Stimulated activated effector memory CD8-positive, alpha-beta T cell treated with anti-CD3 and anti-CD28 coated beads, Interleukin-12 subunit alpha, Interleukin-12 subunit beta, amount 100 ng/mL, for 72 hours (primary cell): ENCODE data around the gene ZC3H11A.
"Not testable (repeated sequence)": the region's sequence is repeated elsewhere in the genome, so short reads cannot be mapped to it uniquely, and the experiment has no call there.

ENCODE experiments used
- ATAC-seq: fragments of 150-1000 bp; cut with Tn5 transposase; 2 replicates; pipeline ENCODE4 v1.10.0; 2021
- DNase-seq, 2 donors: peaks; one replicate each; pipeline ENCODE4 v3.0.0; 2021 to 2022; ENCODE audit warnings: low spot score in 2 of 2
- H3K27ac Mint-ChIP-seq: one replicate; pipeline ENCODE4 v1.8.0; 2022; ENCODE audit warnings: mild to moderate bottlenecking, mixed read lengths
- H3K36me3 Mint-ChIP-seq: one replicate; pipeline ENCODE4 v1.8.0; 2022; ENCODE audit warnings: mild to moderate bottlenecking, mixed read lengths
- H3K4me1 Mint-ChIP-seq: one replicate; pipeline ENCODE4 v1.8.0; 2022; ENCODE audit warnings: mixed read lengths
- H3K4me3 Mint-ChIP-seq: one replicate; pipeline ENCODE4 v1.8.0; 2022; ENCODE audit warnings: mild to moderate bottlenecking, mixed read lengths
- H3K9me3 Mint-ChIP-seq: one replicate; pipeline ENCODE4 v1.8.0; 2022; ENCODE audit warnings: mixed read lengths

Gene ZC3H11A

DNA sequence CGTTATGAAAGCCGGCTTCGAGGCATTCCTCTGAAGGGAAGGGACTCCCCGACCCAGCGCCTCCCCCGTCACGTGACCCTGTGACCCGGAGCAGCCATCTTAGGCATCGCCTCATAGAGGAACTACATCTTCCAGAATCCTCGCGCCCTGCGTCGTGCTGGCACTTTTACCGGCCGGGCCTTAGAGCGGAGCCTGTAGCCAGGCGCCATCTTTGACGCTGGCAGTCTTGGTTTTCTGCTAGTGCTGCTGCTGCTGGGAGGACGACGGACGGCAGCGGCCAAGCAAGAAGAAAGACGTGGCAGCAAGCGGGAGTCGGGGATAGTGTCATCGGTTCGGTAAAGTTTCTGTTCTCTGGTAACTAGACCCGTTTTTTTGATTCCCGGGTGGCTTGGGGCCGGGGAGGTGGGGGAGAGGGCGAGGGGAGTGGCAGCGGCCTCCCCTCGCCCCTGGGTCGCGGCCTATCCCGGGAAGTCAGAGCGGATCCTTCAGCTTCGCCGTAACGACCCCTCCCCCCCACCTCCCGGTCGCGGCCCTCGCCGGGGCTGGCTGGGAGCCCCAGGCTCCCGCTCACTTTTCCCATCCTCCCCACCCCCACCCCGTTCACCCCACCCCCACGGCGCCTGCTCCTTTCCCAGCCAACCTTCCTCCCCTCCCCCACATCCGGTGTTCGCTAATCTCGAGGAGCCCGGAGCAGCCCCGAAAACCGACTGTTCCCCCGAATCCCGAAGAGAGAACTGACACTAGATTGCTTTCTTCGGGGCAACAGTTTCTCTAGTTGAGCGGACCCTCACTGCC is at the start of gene ZC3H11A, which contains the start of gene ZBED6:
TSS of gene ZC3H11A (plus strand) at position 183 of the 795 bp plus-strand sequence. CDS start 21,448 bp downstream, outside the sequence.
TSS of gene ZBED6 (plus strand) at position 183 of the 795 bp plus-strand sequence. CDS start 1,900 bp downstream, outside the sequence.
- Mint-ChIP-seq H3K9me3 (no peaks in the 10 kb centered on the region), H3K4me3 (peak within 1 kb of the TSS; percentile 92), H3K4me1 (peaks cover 42% of the 10 kb centered on the region), H3K36me3 (peaks cover 47% of the 10 kb centered on the region), H3K27ac (peak within 1 kb of the TSS; percentile 98)
- ATAC-seq = peak; percentile 99
- DNase-seq = peak; percentile 81 to 98

DNA sequence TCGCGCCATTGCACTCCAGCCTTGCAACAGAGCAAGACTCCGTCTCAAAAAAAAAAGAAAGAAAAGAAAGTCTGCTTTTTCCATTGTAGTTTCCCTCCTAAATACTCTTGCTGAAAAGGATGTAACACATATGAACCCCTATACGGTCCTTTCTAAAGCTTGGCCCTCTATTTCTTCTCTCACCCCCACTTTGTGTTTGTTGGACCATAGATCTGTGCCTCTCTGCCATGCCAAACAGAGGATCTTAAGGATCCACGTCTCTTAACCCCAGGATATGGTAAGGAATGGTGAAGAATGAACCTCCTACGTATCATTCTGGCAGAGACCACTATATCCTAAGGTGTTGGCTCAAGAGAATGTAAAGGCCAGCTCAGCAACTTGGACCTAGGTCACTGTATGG is 49.1 kb upstream of the ZC3H11A start:
- DNase-seq (no peak), ATAC-seq (no peak)
- H3K27ac Mint-ChIP-seq = no peak overlapping the region
- no peak overlapping the region for H3K4me3 Mint-ChIP-seq
- H3K36me3 Mint-ChIP-seq = peaks cover 36% of the 10 kb centered on the region
- no peaks in the 10 kb centered on the region for H3K9me3 Mint-ChIP-seq
- H3K4me1 Mint-ChIP-seq = peaks cover 30% of the 10 kb centered on the region

DNA sequence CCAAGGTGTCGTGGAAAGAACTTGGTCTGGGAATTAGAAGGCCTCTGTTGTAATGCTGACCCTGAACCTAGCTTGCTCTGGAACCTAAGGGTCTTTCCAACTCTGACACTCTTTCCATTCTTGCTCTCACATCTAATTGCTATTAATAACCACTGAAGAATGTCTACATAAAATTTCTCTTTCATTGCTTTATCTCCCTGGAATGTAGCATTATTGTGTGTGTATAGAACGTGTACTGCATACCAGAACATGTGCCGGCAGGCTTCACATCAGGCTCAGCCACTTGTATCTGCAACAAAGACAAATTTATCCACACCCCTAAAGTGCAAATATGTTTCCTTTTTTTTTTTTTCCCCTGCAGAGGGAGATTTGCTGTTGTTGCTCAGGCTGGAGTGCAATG is 44.4 kb upstream of the ZC3H11A start:
- Mint-ChIP-seq H3K36me3 (peaks cover 10% of the 10 kb centered on the region), H3K4me3 (no peak overlapping the region), H3K9me3 (no peaks in the 10 kb centered on the region), H3K4me1 (peaks cover 26% of the 10 kb centered on the region), H3K27ac (no peak overlapping the region)
- ATAC-seq = no peak
- no peak for DNase-seq

DNA sequence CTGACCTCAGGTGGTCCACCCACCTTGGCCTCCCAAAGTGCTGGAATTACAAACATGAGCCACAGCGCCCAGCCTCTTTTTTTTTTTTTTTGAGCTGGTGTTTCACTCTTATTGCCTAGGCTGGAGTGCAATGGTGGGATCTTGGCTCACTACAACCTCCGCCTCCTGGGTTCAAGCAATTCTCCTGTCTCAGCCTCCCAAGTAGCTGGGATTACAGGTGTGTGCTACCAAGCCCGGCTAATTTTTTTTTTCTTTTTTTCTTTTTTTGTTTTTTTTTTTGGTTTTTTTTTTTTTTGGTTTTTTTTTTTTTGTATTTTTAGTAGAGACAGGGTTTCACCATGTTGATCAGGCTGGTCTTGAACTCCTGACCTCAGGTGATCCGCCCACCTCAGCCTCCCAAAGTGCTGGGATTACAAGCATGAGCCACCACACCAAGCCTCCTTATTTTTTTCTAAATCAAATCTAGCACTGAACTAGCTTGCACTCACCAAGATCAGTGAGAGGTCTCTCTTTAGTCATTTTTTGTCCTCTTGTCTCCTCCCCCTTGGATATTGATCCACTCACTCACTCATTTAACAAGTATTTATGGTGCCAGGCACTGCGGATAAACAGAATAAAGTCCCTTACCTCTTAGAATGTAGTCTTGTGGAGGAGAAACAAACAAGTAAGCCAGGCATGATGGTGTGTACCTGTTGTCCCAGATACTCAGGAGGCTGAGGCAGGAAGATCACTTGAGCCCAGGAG is 43.6 kb upstream of the ZC3H11A start:
- H3K4me3 Mint-ChIP-seq, DNase-seq, ATAC-seq, H3K27ac Mint-ChIP-seq, H3K9me3 Mint-ChIP-seq: not testable (repeated sequence)
- Mint-ChIP-seq H3K4me1 (peaks cover 33% of the 10 kb centered on the region), H3K36me3 (peaks cover 14% of the 10 kb centered on the region)

DNA sequence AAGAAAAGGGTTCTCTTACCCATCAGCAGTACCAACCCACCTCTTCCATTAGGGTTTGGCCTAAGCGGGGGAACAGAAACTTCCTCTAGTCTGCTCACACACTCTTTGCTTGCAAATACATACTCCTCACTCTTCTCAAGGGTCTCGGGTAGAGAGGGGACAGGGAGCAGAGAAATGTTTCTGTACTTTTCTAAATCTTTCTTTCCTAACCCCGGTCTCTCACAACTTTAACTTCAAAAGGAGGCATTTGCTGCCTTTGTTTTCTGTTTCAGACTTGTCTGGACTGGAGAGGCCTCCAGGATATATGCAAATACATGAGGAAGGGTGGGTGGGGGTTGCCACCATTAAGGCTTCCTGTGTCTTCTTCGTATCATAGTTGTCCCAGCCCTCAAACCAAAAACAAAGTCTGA is 41.0 kb upstream of the ZC3H11A start:
- peak overlapping the region; percentile 29 for H3K4me3 Mint-ChIP-seq
- H3K9me3 Mint-ChIP-seq = no peaks in the 10 kb centered on the region
- H3K4me1 Mint-ChIP-seq = peaks cover 36% of the 10 kb centered on the region
- H3K36me3 Mint-ChIP-seq = peaks cover 14% of the 10 kb centered on the region
- peak overlapping the region; percentile 73 for H3K27ac Mint-ChIP-seq
- ATAC-seq = peak; percentile 39
- DNase-seq = no peak

DNA sequence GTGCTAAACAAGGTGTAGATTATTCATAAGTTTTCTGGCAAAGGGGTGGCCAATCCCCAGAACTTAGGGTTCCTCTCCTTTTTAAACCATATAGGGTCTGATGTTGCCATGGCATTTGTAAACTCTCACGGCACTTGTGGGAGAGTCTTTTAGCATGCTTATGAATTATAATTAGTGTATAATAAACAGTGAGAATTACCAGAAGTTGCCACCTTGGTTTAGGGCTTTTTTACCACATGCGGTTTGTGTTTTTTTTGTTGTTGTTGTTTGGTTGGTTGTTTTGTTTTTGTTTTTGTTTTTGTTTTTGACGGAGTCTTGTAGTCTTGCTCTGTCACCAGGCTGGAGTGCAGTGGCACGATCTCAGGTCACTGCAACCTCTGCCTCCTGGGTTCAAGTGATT is 39.4 kb upstream of the ZC3H11A start:
- Mint-ChIP-seq H3K9me3 (no peaks in the 10 kb centered on the region), H3K27ac (peak overlapping the region; percentile 91), H3K4me1 (peaks cover 41% of the 10 kb centered on the region), H3K4me3 (peak overlapping the region; percentile 56), H3K36me3 (peaks cover 14% of the 10 kb centered on the region)
- DNase-seq (no peak), ATAC-seq (peak; percentile 46)

DNA sequence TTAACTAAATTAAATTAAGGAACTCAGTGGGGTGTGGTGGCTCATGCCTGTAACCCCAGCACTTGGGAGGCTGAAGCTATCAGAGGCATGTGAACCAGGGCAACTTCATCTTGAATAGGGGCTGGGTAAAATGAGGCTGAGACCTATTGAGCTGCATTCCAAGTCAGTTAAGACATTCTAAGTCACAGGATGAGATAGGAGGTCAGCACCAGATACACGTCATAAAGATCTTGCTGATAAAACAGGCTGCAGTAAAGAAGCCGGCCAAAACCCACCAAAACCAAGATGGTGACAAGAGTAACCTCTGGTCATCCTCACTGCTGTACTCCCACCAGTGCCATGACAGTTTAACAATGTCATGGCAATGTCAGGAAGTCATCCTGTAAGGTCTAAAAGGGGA is 36.7 kb upstream of the ZC3H11A start:
- Mint-ChIP-seq H3K36me3 (peaks cover 21% of the 10 kb centered on the region), H3K27ac (peak overlapping the region; percentile 65), H3K4me1 (peaks cover 47% of the 10 kb centered on the region)
- ATAC-seq, DNase-seq, H3K4me3 Mint-ChIP-seq, H3K9me3 Mint-ChIP-seq: not testable (repeated sequence)

DNA sequence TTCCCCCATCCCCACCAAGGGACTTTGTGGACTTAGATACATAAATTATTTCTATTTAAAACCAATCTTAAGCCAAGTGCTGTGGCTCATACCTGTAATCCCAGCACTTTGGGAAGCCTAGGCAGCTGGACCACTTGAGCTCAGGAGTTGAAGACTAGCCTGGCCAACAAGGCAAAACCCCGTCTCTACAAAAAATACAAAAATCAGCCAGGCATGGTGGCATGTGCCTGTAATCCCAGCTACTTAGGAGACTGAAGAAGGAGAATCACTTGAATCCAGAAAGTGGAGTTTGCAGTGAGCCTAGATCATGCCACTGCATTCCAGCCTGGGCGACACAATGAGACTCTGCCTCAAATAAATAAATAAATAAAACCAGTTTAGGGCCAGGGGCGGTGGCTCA is 34.9 kb upstream of the ZC3H11A start:
- no peak for DNase-seq
- Mint-ChIP-seq H3K27ac (no peak overlapping the region), H3K9me3 (no peaks in the 10 kb centered on the region), H3K4me1 (peaks cover 52% of the 10 kb centered on the region), H3K4me3 (no peak overlapping the region), H3K36me3 (peaks cover 34% of the 10 kb centered on the region)
- ATAC-seq = no peak

DNA sequence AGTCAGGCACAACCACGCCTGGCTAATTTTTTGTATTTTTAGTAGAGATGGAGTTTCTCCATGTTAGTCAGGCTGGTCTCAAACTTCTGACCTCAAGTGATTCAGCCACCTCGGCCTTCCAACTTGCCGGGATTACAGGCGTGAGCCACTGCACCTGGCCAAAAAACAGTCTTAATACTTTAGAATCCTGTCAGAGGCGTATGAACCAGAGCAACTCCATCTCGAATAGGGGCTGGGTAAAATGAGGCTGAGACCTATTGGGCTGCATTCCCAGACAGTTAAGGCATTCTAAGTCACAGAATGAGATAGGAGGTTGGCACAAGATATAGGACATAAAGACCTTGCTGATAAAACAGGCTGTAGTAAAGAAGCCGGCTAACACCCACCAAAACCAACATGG is 33.5 kb upstream of the ZC3H11A start:
- not testable (repeated sequence) for ATAC-seq, H3K4me3 Mint-ChIP-seq, H3K9me3 Mint-ChIP-seq, DNase-seq
- Mint-ChIP-seq H3K27ac (peak overlapping the region; percentile 99), H3K36me3 (peaks cover 29% of the 10 kb centered on the region), H3K4me1 (peaks cover 39% of the 10 kb centered on the region)

DNA sequence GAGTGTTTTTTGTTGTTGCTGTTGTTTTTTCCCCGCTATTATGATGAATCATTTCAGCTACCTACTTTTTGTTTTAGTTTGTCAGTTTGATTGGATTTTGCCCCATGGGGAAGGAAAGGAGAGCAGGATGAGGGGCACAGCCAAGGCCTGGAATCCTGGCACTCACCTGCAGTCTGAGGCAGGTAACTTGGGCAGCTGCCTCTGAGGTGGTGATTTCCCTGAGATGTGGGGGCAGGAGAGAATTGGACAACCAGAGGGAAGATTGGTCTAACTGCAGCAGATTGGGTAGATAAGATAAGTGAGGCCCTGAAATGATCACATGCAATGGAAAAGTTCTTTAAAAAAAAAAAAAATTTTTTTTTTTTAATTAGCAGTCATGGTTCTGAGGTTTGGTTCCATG is 31.9 kb upstream of the ZC3H11A start:
- H3K4me1 Mint-ChIP-seq = peaks cover 46% of the 10 kb centered on the region
- no peaks in the 10 kb centered on the region for H3K9me3 Mint-ChIP-seq
- H3K36me3 Mint-ChIP-seq = peaks cover 40% of the 10 kb centered on the region
- H3K27ac Mint-ChIP-seq = peak overlapping the region; percentile 99
- ATAC-seq = no peak
- peak overlapping the region; percentile 89 for H3K4me3 Mint-ChIP-seq
- no peak for DNase-seq

DNA sequence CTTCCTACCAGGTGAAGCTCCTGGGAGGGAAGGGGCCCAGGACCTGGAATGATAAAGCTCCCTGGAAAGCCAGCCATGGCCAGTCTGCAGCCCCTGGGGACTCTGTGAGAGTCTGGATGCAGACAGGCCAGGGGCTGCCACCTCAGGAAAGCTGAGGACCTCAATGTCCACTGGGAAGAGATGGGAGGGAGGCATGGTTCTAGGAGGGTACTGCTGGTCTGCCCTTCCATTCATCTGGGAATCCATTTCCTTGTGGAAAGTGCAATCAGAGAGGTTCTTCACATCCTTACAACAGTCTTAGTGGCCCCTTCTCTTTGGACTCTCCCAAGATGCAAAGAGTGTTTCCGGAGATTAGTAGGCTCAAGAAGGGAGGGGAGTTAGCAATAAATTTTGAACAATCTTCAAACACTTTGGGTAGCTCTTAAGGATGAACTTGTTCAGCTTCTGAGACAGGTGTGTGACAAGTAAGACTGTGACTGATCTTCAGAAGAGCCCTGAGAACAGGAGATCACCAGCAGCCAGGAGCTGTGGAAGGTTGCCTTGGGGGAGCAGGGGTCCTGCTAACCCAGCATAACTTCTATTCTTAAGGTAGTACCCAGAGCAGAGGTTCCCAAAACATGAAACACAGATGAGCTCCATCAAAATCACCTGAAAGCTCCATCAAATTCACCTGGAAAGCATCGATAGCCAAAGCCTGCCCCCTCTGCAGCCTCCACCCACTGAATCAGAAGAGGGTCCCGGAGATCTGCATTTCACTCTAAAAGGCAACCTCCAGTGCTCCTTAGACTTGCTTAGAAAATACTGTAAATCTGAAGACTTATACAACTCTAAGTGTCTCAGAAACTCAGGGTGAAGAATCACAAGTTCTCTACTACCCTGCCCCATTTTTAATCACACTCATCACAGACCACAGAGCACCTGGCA is 31.1 kb upstream of the ZC3H11A start:
- H3K4me1 Mint-ChIP-seq = peaks cover 54% of the 10 kb centered on the region
- H3K4me3 Mint-ChIP-seq = peak overlapping the region; percentile 89
- DNase-seq (no peak), ATAC-seq (no peak)
- H3K27ac Mint-ChIP-seq = peak overlapping the region; percentile 99
- no peaks in the 10 kb centered on the region for H3K9me3 Mint-ChIP-seq
- H3K36me3 Mint-ChIP-seq = peaks cover 48% of the 10 kb centered on the region

DNA sequence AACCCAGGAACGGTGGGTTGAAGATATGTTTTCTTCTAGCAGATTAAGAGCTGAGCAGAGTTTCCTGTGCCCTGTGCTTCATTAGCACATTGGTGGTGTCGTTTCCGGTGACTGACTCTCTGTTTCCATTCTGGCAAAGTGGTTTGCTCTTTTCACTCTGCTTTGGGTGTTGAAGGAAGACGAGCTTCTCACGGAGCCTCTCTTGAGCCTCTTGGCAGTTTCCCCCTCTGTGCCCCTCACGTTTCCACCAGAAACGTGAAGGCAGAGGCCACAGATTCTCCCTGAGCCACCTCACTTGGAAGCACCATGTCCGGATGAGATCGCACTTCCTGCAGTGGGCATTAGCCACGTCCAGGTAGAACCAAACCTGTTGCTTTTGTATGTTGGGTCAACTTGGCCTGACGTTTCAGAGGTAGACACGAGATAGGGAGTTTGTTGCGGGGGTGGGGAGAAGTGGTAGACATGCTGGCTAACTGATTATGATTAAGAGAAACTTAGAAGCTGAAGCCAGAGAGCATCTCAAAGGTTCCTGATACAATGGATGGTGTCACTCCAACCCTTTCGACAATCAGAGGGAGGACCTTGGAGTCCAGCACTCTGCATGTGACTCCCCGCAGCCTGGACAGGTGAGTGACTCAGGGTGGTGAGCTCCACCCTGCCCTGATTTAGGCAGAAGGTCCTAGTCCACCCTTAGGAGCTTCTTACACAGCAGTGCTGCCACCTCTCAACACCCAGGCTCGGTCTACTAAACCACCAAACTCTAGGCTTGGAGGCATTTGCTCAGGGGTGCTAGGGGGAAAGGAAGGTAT is 30.2 kb upstream of the ZC3H11A start, which contains the start of gene LAX1:
TSS of gene LAX1 (plus strand) at position 155 of the 809 bp plus-strand sequence. CDS start at position 538, 383 bp downstream.
- Mint-ChIP-seq H3K36me3 (peaks cover 51% of the 10 kb centered on the region), H3K4me3 (peak within 1 kb of the TSS; percentile 89), H3K4me1 (peaks cover 54% of the 10 kb centered on the region), H3K27ac (peak within 1 kb of the TSS; percentile 99), H3K9me3 (no peaks in the 10 kb centered on the region)
- ATAC-seq (peak; percentile 94), DNase-seq (peak; percentile 52 to 87)

DNA sequence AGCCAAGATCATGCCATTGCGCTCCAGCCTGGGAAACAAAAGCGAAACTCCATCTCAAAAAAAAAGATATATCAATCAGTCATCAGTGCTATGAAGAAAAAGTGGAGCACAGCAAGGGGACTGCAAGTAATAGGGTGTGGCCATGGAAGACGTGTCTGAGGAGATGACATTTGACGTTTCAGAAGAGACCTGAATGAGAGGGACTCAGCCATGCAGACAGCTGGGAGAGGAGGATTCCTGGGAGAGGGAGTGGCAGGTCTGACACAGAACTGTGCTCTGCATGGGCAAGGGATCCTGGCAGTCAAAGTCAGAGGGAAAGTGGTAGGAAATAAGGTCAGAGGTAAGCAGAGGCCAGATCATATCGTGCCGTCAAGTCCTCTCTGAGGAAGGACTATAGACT is 27.2 kb upstream of the ZC3H11A start:
- peak overlapping the region; percentile 83 for H3K27ac Mint-ChIP-seq
- peaks cover 53% of the 10 kb centered on the region for H3K4me1 Mint-ChIP-seq
- peak overlapping the region; percentile 89 for H3K4me3 Mint-ChIP-seq
- no peaks in the 10 kb centered on the region for H3K9me3 Mint-ChIP-seq
- ATAC-seq (no peak), DNase-seq (no peak)
- peaks cover 79% of the 10 kb centered on the region for H3K36me3 Mint-ChIP-seq
